GM23338 (cell line): ENCODE results near the gene C6orf15. TPM values are rescaled to one million over a fixed set of nuclear protein-coding genes. Genes with fewer than 3 reads are reported as not detected.

ENCODE experiments used
- ATAC-seq: fragments of 200-7000 bp; cut with Tn5 transposase; 3 replicates; pipeline ENCODE4 v1.9.1; 2020
- DNase-seq: peaks from one replicate; pipeline ENCODE4 v3.0.0-alpha.2; 2015; ENCODE audit warnings: low spot score
- H2AFZ ChIP-seq: fragments of 200-600 bp; sonication (generic); 2 replicates; pipeline ENCODE4 v1.8.0; 2016; ENCODE audit warnings: antibody characterized with exemption, mild to moderate bottlenecking, moderate library complexity
- H3F3A ChIP-seq: fragments of 200-600 bp; sonication (generic); replicated peaks from 2 replicates; pipeline ENCODE4 v1.8.0; 2017; ENCODE audit warnings: antibody characterized with exemption, mixed run types, low read depth
- H3K27ac ChIP-seq: fragments of 200-600 bp; sonication (generic); 2 replicates; pipeline ENCODE4 v1.6.1; 2016; ENCODE audit warnings: low read depth
- H3K27me3 ChIP-seq: fragments of 200-600 bp; sonication (generic); 2 replicates; pipeline ENCODE4 v1.8.0; 2016; ENCODE audit warnings: mild to moderate bottlenecking, mixed run types, moderate library complexity; ENCODE audit not compliant: insufficient read depth
- H3K36me3 ChIP-seq: fragments of 200-600 bp; sonication (generic); 2 replicates; pipeline ENCODE4 v1.8.0; 2016; ENCODE audit warnings: mild to moderate bottlenecking; ENCODE audit not compliant: insufficient read depth
- H3K4me1 ChIP-seq: fragments of 200-600 bp; sonication (generic); 2 replicates; pipeline ENCODE4 v1.8.0; 2016; ENCODE audit warnings: mild to moderate bottlenecking, moderate library complexity; ENCODE audit not compliant: insufficient read depth
- H3K4me2 ChIP-seq: fragments of 200-600 bp; sonication (generic); 2 replicates; pipeline ENCODE4 v1.7.1; 2017; ENCODE audit warnings: mixed run types
- H3K4me3 ChIP-seq: fragments of 200-600 bp; sonication (generic); 2 replicates; pipeline ENCODE4 v1.6.1; 2016; ENCODE audit warnings: mixed run types
- H3K79me2 ChIP-seq: fragments of 200-600 bp; sonication (generic); replicated peaks from 2 replicates; pipeline ENCODE4 v1.8.0; 2017; ENCODE audit warnings: mild to moderate bottlenecking; ENCODE audit not compliant: insufficient read depth
- H3K9me2 ChIP-seq: fragments of 200-600 bp; sonication (generic); 2 replicates; pipeline ENCODE4 v1.8.0; 2017; ENCODE audit not compliant: insufficient read depth
- H4K20me1 ChIP-seq: fragments of 200-600 bp; sonication (generic); replicated peaks from 2 replicates; pipeline ENCODE4 v1.8.0; 2017; ENCODE audit warnings: mild to moderate bottlenecking; ENCODE audit not compliant: insufficient read depth
- H3K27ac Mint-ChIP-seq: 2 replicates; pipeline ENCODE4 v1.8.0; 2020; ENCODE audit warnings: inconsistent platforms, mild to moderate bottlenecking, moderate library complexity, mixed read lengths
- H3K27me3 Mint-ChIP-seq: 3 replicates; pipeline ENCODE4 v1.8.0; 2022; ENCODE audit warnings: low read depth, mild to moderate bottlenecking, moderate library complexity, mixed read lengths, inconsistent platforms; ENCODE audit not compliant: insufficient read depth, poor library complexity
- H3K36me3 Mint-ChIP-seq: 3 replicates; pipeline ENCODE4 v1.8.0; 2021; ENCODE audit warnings: low read depth, mild to moderate bottlenecking, inconsistent platforms, moderate library complexity, mixed read lengths
- H3K4me1 Mint-ChIP-seq: 3 replicates; pipeline ENCODE4 v1.8.0; 2020; ENCODE audit warnings: mild to moderate bottlenecking, inconsistent platforms, mixed read lengths
- H3K4me3 Mint-ChIP-seq: 3 replicates; pipeline ENCODE4 v1.8.0; 2021; ENCODE audit warnings: moderate library complexity, mild to moderate bottlenecking, inconsistent platforms, mixed read lengths
- H3K9me3 Mint-ChIP-seq: 3 replicates; pipeline ENCODE4 v1.8.0; 2020; ENCODE audit warnings: moderate library complexity, mild to moderate bottlenecking, inconsistent platforms, mixed read lengths
- CREB1 ChIP-seq: fragments of 250-450 bp; sonication (Bioruptor Pico); IDR thresholded peaks from 2 replicates; pipeline ENCODE4 v1.5.0; 2020; ENCODE audit warnings: low read depth, mild to moderate bottlenecking, moderate library complexity
- CTCF ChIP-seq, 2 experiments: fragments of 200-600 bp in 1 of 2; sonication (generic) in 1 of 2; conservative IDR thresholded peaks; 2 replicates each; pipeline versions ENCODE4 v1.5.1 to v1.6.1; 2016 to 2017; ENCODE audit warnings: antibody characterized with exemption in 2 of 2, low read depth in 2 of 2, mild to moderate bottlenecking in 2 of 2, moderate library complexity in 1 of 2
- EZH2 ChIP-seq: fragments of 200-600 bp; sonication (generic); IDR thresholded peaks from one replicate; pipeline ENCODE4 v1.8.0; 2017; ENCODE audit warnings: antibody characterized with exemption, mild to moderate bottlenecking, low read depth; ENCODE audit not compliant: unreplicated experiment
- EZH2phosphoT487 ChIP-seq: fragments of 200-600 bp; sonication (generic); IDR thresholded peaks from one replicate; pipeline ENCODE4 v1.8.1; 2018; ENCODE audit warnings: antibody characterized with exemption; ENCODE audit not compliant: unreplicated experiment
- JUNB ChIP-seq: IDR thresholded peaks from one replicate; pipeline ENCODE4 v1.6.1; 2016; ENCODE audit warnings: antibody characterized with exemption; ENCODE audit not compliant: unreplicated experiment
- NANOG ChIP-seq: IDR thresholded peaks from 2 replicates; pipeline ENCODE4 v1.6.1; 2016; ENCODE audit warnings: antibody characterized with exemption, borderline replicate concordance
- POLR2AphosphoS5 ChIP-seq: IDR thresholded peaks from 2 replicates; pipeline ENCODE4 v1.6.1; 2016; ENCODE audit warnings: antibody characterized with exemption, low read depth
- REST ChIP-seq: IDR thresholded peaks from one replicate; pipeline ENCODE4 v1.6.1; 2018; ENCODE audit warnings: antibody characterized with exemption; ENCODE audit not compliant: unreplicated experiment
- STAT1 ChIP-seq: IDR thresholded peaks from one replicate; pipeline ENCODE4 v1.6.1; 2016; ENCODE audit warnings: antibody characterized with exemption; ENCODE audit not compliant: unreplicated experiment
- ZNF114 ChIP-seq: fragments of 250-450 bp; sonication (Bioruptor Pico); IDR thresholded peaks from 2 replicates; pipeline ENCODE4 v1.5.0; 2020; ENCODE audit warnings: mild to moderate bottlenecking, moderate library complexity
- ZNF331 ChIP-seq: fragments of 250-450 bp; sonication (Bioruptor Pico); IDR thresholded peaks from 2 replicates; pipeline ENCODE4 v1.5.0; 2020; ENCODE audit warnings: low read depth, mild to moderate bottlenecking, moderate library complexity
- ZNF462 ChIP-seq: fragments of 250-450 bp; sonication (Bioruptor Pico); IDR thresholded peaks from 2 replicates; pipeline ENCODE4 v1.5.0; 2020; ENCODE audit warnings: mild to moderate bottlenecking, moderate library complexity
- polyA plus RNA-seq: library from polyadenylated mRNA; unstranded; fragments of >200 nt; fragmentation: Nextera tagmentation; extraction: Ambion mirVana; gene quantifications from 2 replicates; pipeline ENCODE4 v1.2.1, GENCODE V29; 2016
- total RNA-seq: library from RNA; depleted of rRNA; stranded (reverse); fragments of >200 nt; shearing (Covaris generic); gene quantifications from 2 replicates; pipeline ENCODE4 v1.2.3, GENCODE V29; 2014

The C6orf15 gene
- total and polyA plus RNA-seq, 2 experiments from 2014 or later = not detected

GRCh38 chr6:31149827-31150447 lies 37.6 kb upstream of the C6orf15 start:
- Histone ChIP-seq H3K4me1 (no peaks in the 10 kb centered on the region), H3K79me2 (no peaks in the 10 kb centered on the region), H3K4me3 (no peak overlapping the region), H3K4me2 (no peak overlapping the region), H3F3A (no peaks in the 10 kb centered on the region), H4K20me1 (no peaks in the 10 kb centered on the region), H2AFZ (no peak overlapping the region), H3K27ac (no peak overlapping the region), H3K36me3 (no peaks in the 10 kb centered on the region; the same call in 1 of the 2 replicates), H3K27me3 (no peaks in the 10 kb centered on the region), H3K9me2 (no peaks in the 10 kb centered on the region)
- no peak for DNase-seq
- no peak for ATAC-seq
- Mint-ChIP-seq H3K27ac (no peak overlapping the region), H3K27me3 (peaks cover 10% of the 10 kb centered on the region), H3K4me3 (no peak overlapping the region), H3K36me3 (peaks cover 58% of the 10 kb centered on the region), H3K9me3 (no peaks in the 10 kb centered on the region), H3K4me1 (peaks cover 2% of the 10 kb centered on the region; the same call in 1 of the 3 replicates)
- TF ChIP-seq EZH2 = no peak
- no peak for TF ChIP-seq JUNB
- no peak for TF ChIP-seq EZH2phosphoT487
- TF ChIP-seq ZNF462 (CRISPR knock-in tag) = no peak
- TF ChIP-seq ZNF114 (CRISPR knock-in tag) = no peak
- TF ChIP-seq CREB1 = no peak
- no peak for TF ChIP-seq NANOG
- TF ChIP-seq REST = no peak
- TF ChIP-seq CTCF (conservative IDR thresholded peaks at IDR 0.05; ENCODE audit: low read depth in 2 of 2) = no peak
- TF ChIP-seq ZNF331 (CRISPR knock-in tag) = no peak
- TF ChIP-seq POLR2AphosphoS5 = no peak
- TF ChIP-seq STAT1 = no peak
